ENCODE data around the gene TNFSF10.
A peak's percentile ranks its signal among the peaks of the same experiment; 100 is the strongest.

The TNFSF10 gene

GRCh38 chr3:172561897-172562640 lies 38.8 kb upstream of the TNFSF10 start:
- no peak for TF ChIP-seq ZFX (IDR thresholded peaks at IDR 0.05; ENCODE audit: borderline replicate concordance)
- TF ChIP-seq CTCF (IDR thresholded peaks at IDR 0.05) = no peak
- H3K27ac ChIP-seq = 0 out of 2 replicates have a peak overlapping the region, but pooled peaks have one; percentile 13

GRCh38 chr3:172560586-172560985 lies 37.4 kb upstream of the TNFSF10 start:
- TF ChIP-seq CTCF (IDR thresholded peaks at IDR 0.05) = no peak
- TF ChIP-seq ZFX (IDR thresholded peaks at IDR 0.05; ENCODE audit: borderline replicate concordance) = no peak

GRCh38 chr3:172560026-172560425 lies 36.8 kb upstream of the TNFSF10 start:
- no peak overlapping the region for H3K27ac ChIP-seq
- no peak for TF ChIP-seq ZFX (IDR thresholded peaks at IDR 0.05; ENCODE audit: borderline replicate concordance)
- no peak for TF ChIP-seq CTCF (IDR thresholded peaks at IDR 0.05)

More at GRCh38 chr3:172560586-172560985, 37.4 kb upstream of the TNFSF10 start:
- no peak overlapping the region for H3K27ac ChIP-seq

- H3K27ac ChIP-seq = no peak overlapping the region
- no peak for TF ChIP-seq CTCF (IDR thresholded peaks at IDR 0.05)
These were observed 35.8 kb upstream of the TNFSF10 start for GRCh38 chr3:172559020-172559419.

GRCh38 chr3:172557515-172558220 lies 34.4 kb upstream of the TNFSF10 start:
- no peak for TF ChIP-seq CTCF (IDR thresholded peaks at IDR 0.05)
- TF ChIP-seq ZFX (IDR thresholded peaks at IDR 0.05; ENCODE audit: borderline replicate concordance) = no peak
- no peak overlapping the region for H3K27ac ChIP-seq

GRCh38 chr3:172553526-172554252 lies 30.5 kb upstream of the TNFSF10 start:
- no peak for TF ChIP-seq ZFX (IDR thresholded peaks at IDR 0.05; ENCODE audit: borderline replicate concordance)
- no peak for TF ChIP-seq CTCF (IDR thresholded peaks at IDR 0.05)
- no peak overlapping the region for H3K27ac ChIP-seq

Data from 22Rv1 (cell line).